IMR-90 (cell line): ENCODE results near the gene FN1. TPM values are rescaled to one million over a fixed set of nuclear protein-coding genes. Genes with fewer than 3 reads are reported as not detected.

Experiments
- BHLHE40 ChIP-seq: fragments of 150-350 bp; IDR thresholded peaks from 2 replicates; pipeline ENCODE4 v1.6.1; 2016; ENCODE audit warnings: mild to moderate bottlenecking, low read depth, low read length
- CTCF ChIP-seq: conservative IDR thresholded peaks from 2 replicates; pipeline ENCODE4 v1.5.1; 2012; ENCODE audit warnings: mild to moderate bottlenecking, low read depth, low read length, improper control_type of control experiment
- SMC3 ChIP-seq: fragments of 150-350 bp; IDR thresholded peaks from 2 replicates; pipeline ENCODE4 v1.6.1; 2016; ENCODE audit warnings: low read depth, mild to moderate bottlenecking, antibody characterized with exemption, low read length, moderate library complexity
- USF2 ChIP-seq: fragments of 150-350 bp; IDR thresholded peaks from 2 replicates; pipeline ENCODE4 v1.6.1; 2017; ENCODE audit warnings: mild to moderate bottlenecking, antibody characterized with exemption, low read length, low read depth
- polyA plus RNA-seq, 3 experiments: library from polyadenylated mRNA; depleted of rRNA; stranded (reverse); fragments of >200 nt; gene quantifications; 2 replicates each; pipeline ENCODE4 v1.2.3, GENCODE V29; 2012; ENCODE audit warnings: low replicate concordance in 1 of 3
- total RNA-seq: library from RNA; depleted of rRNA; stranded (reverse); fragments of >200 nt; gene quantifications from 2 replicates; pipeline ENCODE4 v1.2.3, GENCODE V29; 2012

The FN1 gene
- total and polyA plus RNA-seq, 2 of the 4 experiments (the other 2 are of a cell fraction), result 8,243 to 13,004 TPM

DNA sequence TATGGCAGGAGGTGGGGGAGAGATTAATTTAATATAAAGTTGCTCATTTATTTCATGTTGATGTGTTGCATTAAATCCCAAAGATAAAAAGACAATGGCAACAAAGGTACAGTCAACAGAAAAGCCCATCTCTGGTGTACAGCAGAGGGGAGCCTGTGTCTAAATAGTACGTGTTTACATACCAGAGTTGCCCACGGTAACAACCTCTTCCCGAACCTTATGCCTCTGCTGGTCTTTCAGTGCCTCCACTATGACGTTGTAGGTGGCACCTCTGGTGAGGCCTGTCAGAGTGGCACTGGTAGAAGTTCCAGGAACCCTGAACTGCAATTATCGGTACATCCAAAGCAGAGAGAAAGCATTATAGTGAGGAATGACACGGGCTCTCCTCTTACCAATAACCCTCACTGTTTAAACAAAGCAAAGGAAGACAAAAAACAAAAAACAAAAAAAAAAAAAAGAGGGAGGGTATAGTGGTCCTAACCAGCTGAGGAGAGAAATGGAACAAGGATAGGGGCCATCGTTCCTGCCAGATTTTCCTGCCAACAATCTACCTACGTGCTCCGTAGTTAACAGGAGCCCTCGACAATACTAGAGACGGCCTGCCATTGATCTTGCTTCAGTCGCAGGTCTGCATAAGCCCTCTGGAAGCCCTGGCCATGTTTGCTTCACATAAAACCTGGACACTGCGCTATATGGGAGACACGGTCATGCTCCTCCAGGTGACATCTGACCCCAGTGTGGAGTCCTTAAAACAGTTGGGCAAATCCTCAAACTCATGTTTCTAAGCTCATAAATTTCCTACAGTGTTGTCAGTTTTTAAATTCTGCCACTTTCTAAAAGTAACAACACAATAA, 65.5 kb downstream of the FN1 start (continued):
- TF ChIP-seq CTCF (no peak), SMC3 (no peak), USF2 (no peak), BHLHE40 (no peak)
